Gastroesophageal sphincter (tissue), 3 donors: ENCODE measurements around the gene GLOD4.

Source experiments
- CTCF ChIP-seq, 4 experiments: fragments of 200-600 bp in 2 of 4; fragments of 450-650 bp in 2 of 4; sonication (generic) in 1 of 4; IDR thresholded peaks; one replicate each; pipeline ENCODE4 v1.5.1; 2017 to 2019; ENCODE audit warnings: antibody characterized with exemption in 4 of 4, mild to moderate bottlenecking in 2 of 4, moderate library complexity in 2 of 4
- EP300 ChIP-seq: sonication (generic); formaldehyde crosslinking; IDR thresholded peaks from one replicate; pipeline ENCODE4 v1.6.1; 2017; ENCODE audit warnings: antibody characterized with exemption, mild to moderate bottlenecking
- POLR2A ChIP-seq, 2 donors: fragments of 450-650 bp; IDR thresholded peaks; one replicate each; pipeline ENCODE4 v1.6.1; 2017; ENCODE audit warnings: antibody characterized with exemption in 2 of 2, mild to moderate bottlenecking in 2 of 2, moderate library complexity in 1 of 2
- POLR2AphosphoS5 ChIP-seq: sonication (generic); formaldehyde crosslinking; IDR thresholded peaks from one replicate; pipeline ENCODE4 v1.6.1; 2017; ENCODE audit warnings: antibody characterized with exemption

- TF ChIP-seq CTCF (IDR thresholded peaks at IDR 0.05) (no peak), POLR2A (IDR thresholded peaks at IDR 0.05) (no peak), POLR2AphosphoS5 (no peak), EP300 (no peak)
Measured at GRCh38 chr17:744937-745336, 37.1 kb downstream of the GLOD4 start.
